WTC11 (cell line): ENCODE results near the gene CHMP2B. TPM values are rescaled to one million over a fixed set of nuclear protein-coding genes. Genes with fewer than 3 reads are reported as not detected.
"Not testable (repeated sequence)": the region's sequence is repeated elsewhere in the genome, so short reads cannot be mapped to it uniquely, and the experiment has no call there.

Experiments used
- ATAC-seq: fragments of 200-7000 bp; cut with Tn5 transposase; 2 replicates; pipeline ENCODE4 v1.10.0; 2021; ENCODE audit warnings: mild to moderate bottlenecking, moderate library complexity
- CTCF ChIA-PET: fragments of 300-600 bp; sonication (Branson Sonifier 250); formaldehyde crosslinking; loops from one replicate; lab custom pipeline; 2021; ENCODE audit warnings: antibody characterized with exemption; lab: Charles Lee
- POLR2A ChIA-PET: fragments of 350-600 bp; sonication (Branson Sonifier 250); formaldehyde crosslinking; loops from one replicate; lab custom pipeline; 2021; ENCODE audit warnings: antibody characterized with exemption; lab: Charles Lee
- DNase-seq: peaks from one replicate; pipeline ENCODE4 v3.0.0; 2021; ENCODE audit warnings: low spot score
- H3K27ac Mint-ChIP-seq: 2 replicates; pipeline ENCODE4 v1.8.0; 2021; ENCODE audit warnings: mixed read lengths
- H3K27me3 Mint-ChIP-seq: 2 replicates; pipeline ENCODE4 v1.8.0; 2021; ENCODE audit warnings: low read depth, mild to moderate bottlenecking, moderate library complexity, mixed read lengths
- H3K36me3 Mint-ChIP-seq: 2 replicates; pipeline ENCODE4 v1.8.0; 2021; ENCODE audit warnings: mixed read lengths
- H3K4me1 Mint-ChIP-seq: 2 replicates; pipeline ENCODE4 v1.8.0; 2022; ENCODE audit warnings: mixed read lengths
- H3K4me3 Mint-ChIP-seq: 2 replicates; pipeline ENCODE4 v1.8.0; 2021; ENCODE audit warnings: mild to moderate bottlenecking, moderate library complexity, mixed read lengths
- H3K9me3 Mint-ChIP-seq: 2 replicates; pipeline ENCODE4 v1.8.0; 2021; ENCODE audit warnings: mixed read lengths
- GTF2I ChIP-seq: fragments of 250-450 bp; sonication (Bioruptor Pico); conservative IDR thresholded peaks from 2 replicates; pipeline ENCODE4 v1.4.0; 2021; ENCODE audit warnings: mild to moderate bottlenecking
- HMGXB4 ChIP-seq: sonication (generic); formaldehyde crosslinking; IDR thresholded peaks from 2 replicates; pipeline ENCODE4 v1.8.1; 2023; ENCODE audit warnings: mild to moderate bottlenecking, moderate library complexity, missing genetic modification reagents
- SOX15 ChIP-seq: fragments of 250-450 bp; sonication (Bioruptor Pico); IDR thresholded peaks from 2 replicates; pipeline ENCODE4 v1.9.0; 2021; ENCODE audit warnings: mild to moderate bottlenecking
- TP53 ChIP-seq: sonication (generic); formaldehyde crosslinking; IDR thresholded peaks from 2 replicates; pipeline ENCODE4 v1.8.1; 2023; ENCODE audit warnings: mild to moderate bottlenecking, missing genetic modification reagents
- ZBTB43 ChIP-seq: sonication (generic); formaldehyde crosslinking; IDR thresholded peaks from 2 replicates; pipeline ENCODE4 v1.8.1; 2023; ENCODE audit warnings: mild to moderate bottlenecking, missing genetic modification reagents
- ZNF512 ChIP-seq: sonication (generic); formaldehyde crosslinking; IDR thresholded peaks from 2 replicates; pipeline ENCODE4 v1.8.1; 2022; ENCODE audit warnings: missing genetic modification reagents, borderline replicate concordance
- ZNF671 ChIP-seq: fragments of 250-450 bp; sonication (Bioruptor Pico); IDR thresholded peaks from 2 replicates; pipeline ENCODE4 v1.8.0; 2021; ENCODE audit warnings: mild to moderate bottlenecking
- total RNA-seq: library from RNA; stranded (reverse); gene quantifications from 3 replicates; pipeline ENCODE4 v1.2.3, GENCODE V29; 2021
- TF ChIP-seq, protein P1 (sequence below): fragments of 200-600 bp; IDR thresholded peaks from 2 replicates; pipeline ENCODE4 v1.8.0; 2022; ENCODE audit warnings: antibody characterized with exemption
- TF ChIP-seq, protein P2 (sequence below): sonication (generic); formaldehyde crosslinking; IDR thresholded peaks from 2 replicates; pipeline ENCODE4 v1.8.0; 2023; ENCODE audit warnings: missing genetic modification reagents, mild to moderate bottlenecking, borderline replicate concordance
- TF ChIP-seq, protein P3 (sequence below): sonication (generic); formaldehyde crosslinking; IDR thresholded peaks from 2 replicates; pipeline ENCODE4 v1.8.0; 2023; ENCODE audit warnings: mild to moderate bottlenecking, missing genetic modification reagents

Gene CHMP2B
- total RNA-seq, 1 experiment from 2014 or later: 37.8 TPM

DNA sequence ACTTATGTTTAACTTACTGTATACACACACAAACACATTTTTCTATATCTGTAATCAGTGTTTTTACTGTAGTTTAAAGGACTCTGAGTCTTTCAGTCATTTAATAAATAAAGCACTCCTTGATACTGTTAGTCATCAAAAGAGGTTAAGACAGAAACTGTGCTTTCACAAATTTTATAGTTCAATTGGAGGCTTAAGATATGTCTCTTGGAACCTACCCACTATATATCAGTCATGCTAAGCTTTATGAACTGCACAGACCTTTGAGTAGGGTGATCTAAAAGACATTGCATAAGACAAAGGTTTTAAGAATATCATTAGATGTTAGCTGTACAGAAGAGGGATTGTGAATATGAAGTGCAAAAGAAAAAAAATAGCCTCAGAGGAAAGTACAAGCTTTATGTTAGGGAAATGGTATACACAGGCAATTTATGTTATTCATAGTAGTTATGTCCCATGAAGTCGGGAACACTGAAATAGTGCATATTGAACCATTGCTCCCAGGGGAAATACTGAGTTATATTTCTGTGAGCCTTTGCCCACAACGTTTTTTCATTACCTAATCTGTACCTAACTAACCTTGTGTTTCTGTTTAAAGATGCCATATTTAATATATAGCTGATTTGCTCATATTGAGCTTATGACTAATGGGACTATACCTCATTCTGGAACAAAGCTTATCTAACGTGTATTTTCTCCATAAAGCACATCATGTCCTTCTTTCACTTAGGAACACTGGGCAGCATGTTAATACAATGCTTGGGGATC lies 19.7 kb downstream of the CHMP2B start (continued):
- TF ChIP-seq, protein P1, sequence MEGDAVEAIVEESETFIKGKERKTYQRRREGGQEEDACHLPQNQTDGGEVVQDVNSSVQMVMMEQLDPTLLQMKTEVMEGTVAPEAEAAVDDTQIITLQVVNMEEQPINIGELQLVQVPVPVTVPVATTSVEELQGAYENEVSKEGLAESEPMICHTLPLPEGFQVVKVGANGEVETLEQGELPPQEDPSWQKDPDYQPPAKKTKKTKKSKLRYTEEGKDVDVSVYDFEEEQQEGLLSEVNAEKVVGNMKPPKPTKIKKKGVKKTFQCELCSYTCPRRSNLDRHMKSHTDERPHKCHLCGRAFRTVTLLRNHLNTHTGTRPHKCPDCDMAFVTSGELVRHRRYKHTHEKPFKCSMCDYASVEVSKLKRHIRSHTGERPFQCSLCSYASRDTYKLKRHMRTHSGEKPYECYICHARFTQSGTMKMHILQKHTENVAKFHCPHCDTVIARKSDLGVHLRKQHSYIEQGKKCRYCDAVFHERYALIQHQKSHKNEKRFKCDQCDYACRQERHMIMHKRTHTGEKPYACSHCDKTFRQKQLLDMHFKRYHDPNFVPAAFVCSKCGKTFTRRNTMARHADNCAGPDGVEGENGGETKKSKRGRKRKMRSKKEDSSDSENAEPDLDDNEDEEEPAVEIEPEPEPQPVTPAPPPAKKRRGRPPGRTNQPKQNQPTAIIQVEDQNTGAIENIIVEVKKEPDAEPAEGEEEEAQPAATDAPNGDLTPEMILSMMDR: no peak

DNA sequence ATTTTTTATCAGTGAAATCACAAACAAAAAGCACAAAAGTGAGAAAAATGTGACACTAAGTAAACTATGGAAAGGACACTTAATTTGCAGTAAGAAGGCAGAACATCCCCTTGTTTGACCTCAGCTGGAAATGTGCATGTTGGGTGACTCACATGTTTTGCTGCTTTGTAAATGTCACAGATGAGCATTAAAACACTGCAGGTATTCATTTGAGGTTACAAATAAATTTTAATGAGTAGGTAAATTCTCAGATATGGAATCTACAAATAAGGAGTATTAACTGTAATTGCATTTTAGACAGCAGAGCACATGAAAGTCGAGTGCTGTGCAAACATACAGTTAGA lies 20.3 kb downstream of the CHMP2B start:
- POLR2A ChIA-PET: no interaction called here
- no peak overlapping the region for H3K4me3 Mint-ChIP-seq

DNA sequence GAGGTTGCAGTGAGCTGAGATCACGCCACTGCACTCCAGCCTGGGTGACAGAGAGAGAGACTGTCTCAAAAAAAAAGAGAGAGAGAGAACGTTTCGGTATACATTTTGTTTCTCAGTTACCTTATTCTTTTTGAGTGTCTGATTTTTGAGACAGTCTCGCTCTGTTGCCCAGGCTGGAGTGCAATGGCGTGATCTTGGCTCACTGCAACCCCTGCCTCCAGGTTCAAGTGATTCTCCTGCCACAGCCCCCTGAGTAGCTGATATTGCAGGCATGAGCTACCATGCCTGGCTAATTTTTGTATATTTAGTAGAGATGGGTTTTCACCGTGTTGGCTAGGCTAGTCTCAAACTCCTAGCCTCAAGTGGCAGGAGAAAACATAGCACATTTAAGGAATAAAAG lies 21.1 kb downstream of the CHMP2B start:
- ATAC-seq, H3K27me3 Mint-ChIP-seq, H3K27ac Mint-ChIP-seq, H3K4me1 Mint-ChIP-seq, POLR2A ChIA-PET, DNase-seq, H3K9me3 Mint-ChIP-seq, H3K4me3 Mint-ChIP-seq: not testable (repeated sequence)
- H3K36me3 Mint-ChIP-seq: peaks cover 22% of the 10 kb centered on the region
- CTCF ChIA-PET: interaction anchor here (1.3 kb wide), 1 partner anchor 11 kb away, joined by 6 read pairs; no protein-coding TSS in a partner anchor

More for the DNA sequence above, 20.3 kb downstream of the CHMP2B start:
- no peaks in the 10 kb centered on the region for H3K9me3 Mint-ChIP-seq
- TF ChIP-seq, protein P2, sequence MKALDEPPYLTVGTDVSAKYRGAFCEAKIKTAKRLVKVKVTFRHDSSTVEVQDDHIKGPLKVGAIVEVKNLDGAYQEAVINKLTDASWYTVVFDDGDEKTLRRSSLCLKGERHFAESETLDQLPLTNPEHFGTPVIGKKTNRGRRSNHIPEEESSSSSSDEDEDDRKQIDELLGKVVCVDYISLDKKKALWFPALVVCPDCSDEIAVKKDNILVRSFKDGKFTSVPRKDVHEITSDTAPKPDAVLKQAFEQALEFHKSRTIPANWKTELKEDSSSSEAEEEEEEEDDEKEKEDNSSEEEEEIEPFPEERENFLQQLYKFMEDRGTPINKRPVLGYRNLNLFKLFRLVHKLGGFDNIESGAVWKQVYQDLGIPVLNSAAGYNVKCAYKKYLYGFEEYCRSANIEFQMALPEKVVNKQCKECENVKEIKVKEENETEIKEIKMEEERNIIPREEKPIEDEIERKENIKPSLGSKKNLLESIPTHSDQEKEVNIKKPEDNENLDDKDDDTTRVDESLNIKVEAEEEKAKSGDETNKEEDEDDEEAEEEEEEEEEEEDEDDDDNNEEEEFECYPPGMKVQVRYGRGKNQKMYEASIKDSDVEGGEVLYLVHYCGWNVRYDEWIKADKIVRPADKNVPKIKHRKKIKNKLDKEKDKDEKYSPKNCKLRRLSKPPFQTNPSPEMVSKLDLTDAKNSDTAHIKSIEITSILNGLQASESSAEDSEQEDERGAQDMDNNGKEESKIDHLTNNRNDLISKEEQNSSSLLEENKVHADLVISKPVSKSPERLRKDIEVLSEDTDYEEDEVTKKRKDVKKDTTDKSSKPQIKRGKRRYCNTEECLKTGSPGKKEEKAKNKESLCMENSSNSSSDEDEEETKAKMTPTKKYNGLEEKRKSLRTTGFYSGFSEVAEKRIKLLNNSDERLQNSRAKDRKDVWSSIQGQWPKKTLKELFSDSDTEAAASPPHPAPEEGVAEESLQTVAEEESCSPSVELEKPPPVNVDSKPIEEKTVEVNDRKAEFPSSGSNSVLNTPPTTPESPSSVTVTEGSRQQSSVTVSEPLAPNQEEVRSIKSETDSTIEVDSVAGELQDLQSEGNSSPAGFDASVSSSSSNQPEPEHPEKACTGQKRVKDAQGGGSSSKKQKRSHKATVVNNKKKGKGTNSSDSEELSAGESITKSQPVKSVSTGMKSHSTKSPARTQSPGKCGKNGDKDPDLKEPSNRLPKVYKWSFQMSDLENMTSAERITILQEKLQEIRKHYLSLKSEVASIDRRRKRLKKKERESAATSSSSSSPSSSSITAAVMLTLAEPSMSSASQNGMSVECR (CRISPR knock-in tag): no peak
- TF ChIP-seq ZBTB43 (CRISPR knock-in tag) (no peak), GTF2I (CRISPR knock-in tag) (no peak), SOX15 (no peak), ZNF512 (CRISPR knock-in tag) (no peak), TP53 (CRISPR knock-in tag) (no peak), HMGXB4 (CRISPR knock-in tag) (no peak), ZNF671 (no peak)
- TF ChIP-seq, protein P3, sequence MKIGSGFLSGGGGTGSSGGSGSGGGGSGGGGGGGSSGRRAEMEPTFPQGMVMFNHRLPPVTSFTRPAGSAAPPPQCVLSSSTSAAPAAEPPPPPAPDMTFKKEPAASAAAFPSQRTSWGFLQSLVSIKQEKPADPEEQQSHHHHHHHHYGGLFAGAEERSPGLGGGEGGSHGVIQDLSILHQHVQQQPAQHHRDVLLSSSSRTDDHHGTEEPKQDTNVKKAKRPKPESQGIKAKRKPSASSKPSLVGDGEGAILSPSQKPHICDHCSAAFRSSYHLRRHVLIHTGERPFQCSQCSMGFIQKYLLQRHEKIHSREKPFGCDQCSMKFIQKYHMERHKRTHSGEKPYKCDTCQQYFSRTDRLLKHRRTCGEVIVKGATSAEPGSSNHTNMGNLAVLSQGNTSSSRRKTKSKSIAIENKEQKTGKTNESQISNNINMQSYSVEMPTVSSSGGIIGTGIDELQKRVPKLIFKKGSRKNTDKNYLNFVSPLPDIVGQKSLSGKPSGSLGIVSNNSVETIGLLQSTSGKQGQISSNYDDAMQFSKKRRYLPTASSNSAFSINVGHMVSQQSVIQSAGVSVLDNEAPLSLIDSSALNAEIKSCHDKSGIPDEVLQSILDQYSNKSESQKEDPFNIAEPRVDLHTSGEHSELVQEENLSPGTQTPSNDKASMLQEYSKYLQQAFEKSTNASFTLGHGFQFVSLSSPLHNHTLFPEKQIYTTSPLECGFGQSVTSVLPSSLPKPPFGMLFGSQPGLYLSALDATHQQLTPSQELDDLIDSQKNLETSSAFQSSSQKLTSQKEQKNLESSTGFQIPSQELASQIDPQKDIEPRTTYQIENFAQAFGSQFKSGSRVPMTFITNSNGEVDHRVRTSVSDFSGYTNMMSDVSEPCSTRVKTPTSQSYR (CRISPR knock-in tag): no peak
- TF ChIP-seq, all 79 proteins: peak for 0
- no peaks in the 10 kb centered on the region for H3K4me1 Mint-ChIP-seq
- no peaks in the 10 kb centered on the region for H3K27me3 Mint-ChIP-seq
- peaks cover 21% of the 10 kb centered on the region for H3K36me3 Mint-ChIP-seq
- no peak for DNase-seq
- H3K27ac Mint-ChIP-seq: no peak overlapping the region
- CTCF ChIA-PET: no interaction called here
- no peak for ATAC-seq
